HG03045 (cell line): ENCODE results near the gene SLC39A10.

Experiments
- ATAC-seq: cut with Tn5 transposase; IDR thresholded peaks from one replicate; pipeline ENCODE4 v1.9.1; 2021; ENCODE audit warnings: mild to moderate bottlenecking, moderate library complexity; ENCODE audit not compliant: unreplicated experiment

SLC39A10 gene, protein sequence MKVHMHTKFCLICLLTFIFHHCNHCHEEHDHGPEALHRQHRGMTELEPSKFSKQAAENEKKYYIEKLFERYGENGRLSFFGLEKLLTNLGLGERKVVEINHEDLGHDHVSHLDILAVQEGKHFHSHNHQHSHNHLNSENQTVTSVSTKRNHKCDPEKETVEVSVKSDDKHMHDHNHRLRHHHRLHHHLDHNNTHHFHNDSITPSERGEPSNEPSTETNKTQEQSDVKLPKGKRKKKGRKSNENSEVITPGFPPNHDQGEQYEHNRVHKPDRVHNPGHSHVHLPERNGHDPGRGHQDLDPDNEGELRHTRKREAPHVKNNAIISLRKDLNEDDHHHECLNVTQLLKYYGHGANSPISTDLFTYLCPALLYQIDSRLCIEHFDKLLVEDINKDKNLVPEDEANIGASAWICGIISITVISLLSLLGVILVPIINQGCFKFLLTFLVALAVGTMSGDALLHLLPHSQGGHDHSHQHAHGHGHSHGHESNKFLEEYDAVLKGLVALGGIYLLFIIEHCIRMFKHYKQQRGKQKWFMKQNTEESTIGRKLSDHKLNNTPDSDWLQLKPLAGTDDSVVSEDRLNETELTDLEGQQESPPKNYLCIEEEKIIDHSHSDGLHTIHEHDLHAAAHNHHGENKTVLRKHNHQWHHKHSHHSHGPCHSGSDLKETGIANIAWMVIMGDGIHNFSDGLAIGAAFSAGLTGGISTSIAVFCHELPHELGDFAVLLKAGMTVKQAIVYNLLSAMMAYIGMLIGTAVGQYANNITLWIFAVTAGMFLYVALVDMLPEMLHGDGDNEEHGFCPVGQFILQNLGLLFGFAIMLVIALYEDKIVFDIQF

GRCh38 chr2:195656859-195657633 lies at the start of gene SLC39A10:
TSS of gene SLC39A10 (plus strand) at chr2:195657226. CDS start at chr2:195680043, 22,817 bp downstream.
- ATAC-seq: peak; percentile 85

DNA sequence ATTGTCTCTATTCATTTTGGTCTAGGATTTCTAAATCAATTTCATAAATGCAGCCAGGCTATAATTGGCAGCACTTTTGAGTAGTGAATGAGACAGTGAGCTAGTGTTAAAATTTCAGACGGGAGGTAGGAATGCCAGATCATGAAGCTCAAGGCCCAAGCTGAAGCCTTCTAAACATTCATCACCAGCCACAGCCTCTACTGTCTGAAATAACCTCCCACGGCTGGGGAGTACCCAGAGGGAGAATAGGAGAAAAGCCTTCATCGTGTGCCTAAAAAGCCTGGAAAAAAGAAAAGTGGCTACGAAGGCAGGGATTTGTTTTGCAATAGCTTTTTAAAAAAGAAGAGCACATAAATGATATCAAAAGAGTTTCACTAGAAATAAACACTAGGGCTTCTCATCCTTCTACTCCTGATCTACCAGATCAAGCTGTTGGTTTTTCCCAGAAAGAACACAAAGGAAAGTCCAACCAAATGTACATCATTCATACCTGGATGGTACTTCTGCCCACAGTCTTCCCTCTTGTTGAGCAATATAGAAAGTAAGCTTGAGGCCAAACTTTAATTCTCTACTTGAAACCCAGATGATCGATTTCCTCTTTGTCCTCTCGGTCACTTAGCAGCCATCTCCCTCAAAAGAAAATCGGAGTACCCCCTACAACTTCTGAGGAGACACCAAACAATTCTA lies 48.1 kb upstream of the SLC39A10 start:
- ATAC-seq: no peak

- no peak for ATAC-seq
These were observed 46.3 kb upstream of the SLC39A10 start for GRCh38 chr2:195610717-195611116.

DNA sequence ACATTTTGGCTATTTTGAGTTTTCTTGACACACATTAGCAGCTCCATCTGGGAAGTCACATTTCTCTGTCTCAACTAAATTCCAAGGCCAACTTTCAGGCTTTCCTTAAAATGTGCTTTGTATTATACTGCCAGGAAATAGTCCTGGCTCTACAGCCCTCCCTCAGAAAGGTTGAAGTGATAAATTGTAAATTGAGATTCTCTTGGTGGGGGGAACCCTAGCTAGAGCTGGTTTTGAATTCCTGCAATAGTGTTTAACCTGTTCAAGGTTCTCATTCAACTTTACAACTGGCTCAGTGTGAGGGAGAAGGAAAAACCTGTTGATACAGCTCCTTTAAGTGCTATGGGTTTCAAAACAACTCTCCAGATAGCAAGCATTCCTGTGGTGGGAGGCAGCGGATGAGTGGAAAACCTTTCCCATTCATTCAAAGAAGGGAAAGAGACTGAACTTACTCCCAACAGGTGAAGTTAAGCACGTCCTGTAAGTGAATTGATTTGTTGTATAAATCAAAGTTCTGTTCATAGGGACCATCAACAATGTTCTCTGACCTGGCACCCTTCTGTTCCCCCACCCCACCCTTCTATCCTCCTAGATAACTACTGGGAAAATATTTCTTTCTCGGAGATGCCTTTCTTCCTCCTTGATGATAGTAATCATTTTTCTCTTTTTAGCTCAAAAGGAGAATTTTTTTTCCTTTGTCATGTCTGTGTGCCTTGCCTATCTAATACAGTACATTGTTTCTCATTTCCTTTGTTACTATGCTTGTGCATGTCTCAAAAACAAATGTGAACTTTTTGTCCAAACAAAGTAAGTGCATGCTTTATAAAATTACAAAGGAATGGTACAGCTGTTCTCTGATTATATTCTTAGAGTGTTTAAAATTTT lies 44.2 kb upstream of the SLC39A10 start:
- no peak for ATAC-seq

DNA sequence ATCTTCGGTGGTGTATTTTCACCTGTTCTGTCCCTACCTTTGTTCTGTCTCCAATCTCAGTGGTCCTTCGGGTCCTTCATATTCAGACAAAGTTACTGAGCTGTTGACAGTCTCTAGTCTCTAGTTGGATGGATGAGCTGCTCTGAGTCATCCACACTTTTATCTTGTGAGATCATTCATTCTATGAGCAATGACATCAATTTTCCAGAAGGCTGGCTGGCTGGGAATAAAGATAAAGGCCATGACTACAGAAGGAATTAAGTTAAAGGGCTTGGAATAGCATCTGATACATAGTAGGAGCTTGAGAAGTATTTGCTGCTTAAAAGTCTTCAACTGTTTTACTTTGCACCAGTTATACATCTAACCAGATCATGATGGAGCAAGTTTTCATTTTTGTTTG lies 43.1 kb upstream of the SLC39A10 start:
- no peak for ATAC-seq

DNA sequence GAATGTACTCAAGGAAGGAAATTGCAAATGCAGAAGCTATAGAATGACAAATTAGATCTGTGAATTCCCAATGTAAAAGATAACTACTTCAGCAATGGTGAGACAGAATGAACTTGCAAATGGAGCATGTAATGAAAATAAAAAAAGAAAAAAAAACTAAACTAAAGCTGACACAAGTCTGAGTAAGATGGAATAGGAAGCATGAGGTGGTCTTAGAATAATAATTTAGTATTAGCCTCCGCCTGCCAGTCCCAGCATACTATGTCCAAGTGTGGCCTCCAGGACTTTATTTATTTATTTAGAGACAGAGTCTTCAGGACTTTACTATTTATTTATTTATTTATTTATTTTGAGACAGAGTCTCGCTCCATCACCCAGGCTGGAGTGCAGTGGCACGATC lies 37.4 kb upstream of the SLC39A10 start:
- no peak for ATAC-seq

DNA sequence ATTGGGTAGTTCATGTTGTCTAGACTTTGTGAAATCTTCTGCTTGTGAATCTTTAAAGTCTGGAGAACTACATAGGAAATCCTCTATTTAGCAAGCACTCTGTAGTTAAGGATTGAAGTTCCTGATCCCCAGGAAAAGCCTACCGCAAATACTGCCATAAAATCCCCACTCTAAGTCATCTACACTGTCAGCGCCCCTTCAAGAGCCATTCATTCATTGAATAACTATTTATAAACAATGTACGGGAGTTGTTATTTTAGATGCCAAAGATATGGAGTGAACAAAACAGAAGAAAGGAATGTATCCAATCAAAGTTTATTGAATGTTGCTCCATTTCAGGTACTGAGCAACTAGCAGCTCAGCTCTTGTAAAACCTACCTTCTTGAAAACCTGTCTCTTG lies 36.5 kb upstream of the SLC39A10 start:
- no peak for ATAC-seq

GRCh38 chr2:195622966-195623365 lies 34.1 kb upstream of the SLC39A10 start:
- no peak for ATAC-seq

DNA sequence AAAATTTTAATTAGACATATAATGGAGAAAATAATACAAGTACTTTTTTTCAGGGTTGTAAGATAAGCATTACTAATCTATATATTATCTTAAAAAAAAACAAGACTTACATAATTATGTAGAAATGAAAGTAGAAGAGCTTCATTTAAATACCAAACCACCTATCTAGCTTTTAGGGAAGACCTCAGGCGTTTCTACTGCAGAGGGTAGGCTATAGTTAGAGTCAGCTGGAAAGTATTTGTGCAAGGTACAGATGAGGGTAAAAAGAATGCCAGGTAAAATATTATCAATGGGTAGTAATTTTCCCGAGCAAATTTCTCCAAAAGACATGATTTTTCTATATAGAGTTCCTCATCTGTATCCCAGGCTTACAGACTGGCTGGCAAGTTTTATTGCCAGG lies 30.5 kb upstream of the SLC39A10 start:
- no peak for ATAC-seq

DNA sequence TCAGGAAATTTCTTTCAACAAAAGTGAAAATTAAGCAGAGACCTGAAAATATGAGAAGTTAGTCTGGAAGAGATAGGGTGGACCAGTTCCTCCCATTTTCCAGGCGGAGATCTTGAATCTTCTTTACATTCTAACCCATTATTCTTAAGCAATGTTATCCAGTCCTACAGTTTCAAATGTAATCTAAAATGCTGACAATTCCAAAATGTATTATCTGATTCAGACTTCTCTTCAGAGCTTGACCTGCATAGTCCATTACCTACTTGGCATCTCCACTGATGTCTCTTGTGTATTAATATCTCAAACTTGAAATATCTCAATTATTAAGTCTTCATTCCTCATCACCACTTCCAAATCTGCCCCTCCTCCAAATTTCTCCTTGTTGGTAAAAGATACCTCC lies 28.4 kb upstream of the SLC39A10 start:
- ATAC-seq: no peak

GRCh38 chr2:195632856-195633572 lies 24.0 kb upstream of the SLC39A10 start:
- ATAC-seq: no peak

- no peak for ATAC-seq
These were observed 23.5 kb upstream of the SLC39A10 start for GRCh38 chr2:195633573-195633870.

- ATAC-seq: no peak
These were observed 23.1 kb upstream of the SLC39A10 start for GRCh38 chr2:195633974-195634373.

DNA sequence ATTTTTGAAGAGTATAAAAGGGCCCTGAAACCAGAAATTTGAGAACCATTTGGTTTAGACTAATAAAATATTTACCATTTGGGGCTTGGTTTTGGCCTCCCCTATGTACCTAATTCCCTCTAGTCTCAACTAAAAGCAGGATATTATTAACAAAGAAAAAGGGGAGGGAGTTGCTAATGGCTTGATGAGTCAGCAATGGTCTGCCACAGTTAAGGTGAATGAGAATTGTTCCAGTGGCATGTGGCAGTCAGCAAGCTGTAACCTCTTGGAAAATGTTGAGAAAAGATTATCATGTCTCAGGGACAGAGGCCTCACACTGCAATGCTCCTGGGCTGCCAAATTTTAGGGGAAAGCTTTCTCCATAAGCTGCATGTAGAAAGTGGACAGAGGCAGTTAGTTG lies 20.1 kb upstream of the SLC39A10 start:
- ATAC-seq: no peak

DNA sequence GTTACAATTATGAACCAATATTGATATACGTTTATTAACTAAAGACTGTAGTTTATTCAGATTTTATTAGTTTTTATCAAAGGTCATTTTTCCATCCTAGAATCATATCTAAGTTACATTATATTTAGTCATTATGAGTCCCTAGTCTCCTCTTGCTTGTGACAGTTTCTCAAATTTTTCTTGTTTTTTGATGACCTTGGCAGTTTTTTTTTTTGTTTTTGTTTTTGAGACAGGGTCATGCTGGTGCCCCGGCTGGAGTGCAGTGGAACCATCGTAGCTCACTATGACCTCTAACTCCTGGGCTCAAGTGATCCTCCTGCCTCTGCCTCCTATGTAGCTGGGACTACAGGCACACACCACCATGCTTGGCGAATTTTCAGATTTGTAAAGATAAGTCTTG lies 18.3 kb upstream of the SLC39A10 start:
- ATAC-seq: no peak

DNA sequence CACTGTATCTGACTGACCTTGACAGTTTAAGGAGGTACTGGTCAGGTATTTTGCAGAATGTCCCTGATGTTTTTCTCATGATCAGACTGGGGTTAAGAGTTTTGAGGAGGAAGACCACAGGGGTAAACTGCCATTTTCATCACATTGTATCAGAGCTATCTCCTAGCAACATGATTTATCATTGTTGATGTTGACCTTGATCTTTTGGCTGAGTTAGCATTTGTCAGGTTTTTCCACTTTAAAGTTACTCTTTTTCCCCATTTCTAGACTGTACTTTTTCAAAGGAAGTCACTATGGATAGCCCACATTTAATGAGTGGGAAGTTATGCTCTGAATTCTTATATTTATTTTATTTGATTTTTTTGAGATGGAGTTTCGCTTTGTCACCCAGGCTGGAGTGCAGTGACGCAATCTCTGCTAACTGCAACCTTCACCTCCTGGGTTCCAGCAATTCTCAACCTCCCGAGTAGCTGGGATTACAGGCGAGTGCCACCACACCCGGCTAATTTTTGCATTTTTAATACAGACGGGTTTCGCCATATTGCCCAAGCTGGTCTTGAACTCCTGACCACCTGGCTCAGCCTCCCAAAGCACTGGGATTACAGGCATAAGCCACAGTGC lies 17.7 kb upstream of the SLC39A10 start:
- ATAC-seq: no peak

- no peak for ATAC-seq
These were observed 17.1 kb upstream of the SLC39A10 start for GRCh38 chr2:195639959-195640358.

- ATAC-seq: no peak
These were observed 14.9 kb upstream of the SLC39A10 start for GRCh38 chr2:195642027-195642678.
